ENCODE data around the gene SAA1.

Gene SAA1

GRCh38 chr11:18223591-18224387 lies 42.3 kb upstream of the SAA1 start:
- no peak overlapping the region for H3K27ac ChIP-seq (ENCODE audit: low read depth, low read length, poor library complexity, severe bottlenecking)
- TF ChIP-seq CTCF (IDR thresholded peaks at IDR 0.05; ENCODE audit: low read length) = no peak
- no peak for TF ChIP-seq EZH2 (IDR thresholded peaks at IDR 0.05; ENCODE audit: borderline replicate concordance, low read length)
- no peak overlapping the region for H3K4me2 ChIP-seq (ENCODE audit: low read length)
- no peak overlapping the region for H3K9ac ChIP-seq (ENCODE audit: low read length)
- H3K4me1 ChIP-seq (ENCODE audit: insufficient read depth, low read length, severe bottlenecking) = peaks cover 12% of the 10 kb centered on the region
- H3F3A ChIP-seq (ENCODE audit: insufficient read depth, low read length) = no peaks in the 10 kb centered on the region
- H3K27me3 ChIP-seq (ENCODE audit: insufficient read depth, low read length) = no peaks in the 10 kb centered on the region
- H3K4me3 ChIP-seq (ENCODE audit: low read depth, low read length, poor library complexity, severe bottlenecking) = no peak overlapping the region
- no peaks in the 10 kb centered on the region for H3K79me2 ChIP-seq (ENCODE audit: insufficient read depth, low read length)
- H3K9me2 ChIP-seq (ENCODE audit: low read depth, low read length) = no peaks in the 10 kb centered on the region
- H3K9me3 ChIP-seq (ENCODE audit: low read length) = peaks cover 3% of the 10 kb centered on the region; the same call in 1 of the 2 replicates
- H3K36me3 ChIP-seq (ENCODE audit: insufficient read depth, low read length) = no peaks in the 10 kb centered on the region
- H4K20me1 ChIP-seq (ENCODE audit: insufficient read depth, low read length) = no peaks in the 10 kb centered on the region
- no peak overlapping the region for H2AFZ ChIP-seq (ENCODE audit: low read length)

DNA sequence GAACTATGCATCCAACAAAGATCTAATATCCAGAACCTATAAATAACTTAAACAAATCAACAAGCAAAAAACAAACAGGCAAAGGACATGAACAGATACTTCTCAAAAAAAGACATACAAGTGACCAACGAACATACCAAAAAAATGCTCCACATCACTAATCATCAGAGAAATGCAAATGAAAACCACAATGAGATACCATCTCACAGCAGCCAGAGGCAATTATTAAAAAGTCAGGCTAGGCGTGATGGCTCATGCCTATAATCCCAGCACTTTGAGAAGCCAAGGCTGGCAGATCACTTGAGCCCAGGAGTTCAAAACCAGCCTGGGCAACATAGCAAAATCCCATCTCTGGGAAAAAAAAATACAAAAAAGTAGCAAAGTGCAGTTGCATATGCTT lies 40.2 kb upstream of the SAA1 start:
- H3K27ac ChIP-seq (ENCODE audit: low read depth, low read length, poor library complexity, severe bottlenecking) = no peak overlapping the region
- no peaks in the 10 kb centered on the region for H3K36me3 ChIP-seq (ENCODE audit: insufficient read depth, low read length)
- peaks cover under 1% of the 10 kb centered on the region; the same call in 1 of the 2 replicates for H3K9me3 ChIP-seq (ENCODE audit: low read length)
- H3F3A ChIP-seq (ENCODE audit: insufficient read depth, low read length) = no peaks in the 10 kb centered on the region
- H3K27me3 ChIP-seq (ENCODE audit: insufficient read depth, low read length) = no peaks in the 10 kb centered on the region
- H3K9ac ChIP-seq (ENCODE audit: low read length) = no peak overlapping the region
- H3K9me2 ChIP-seq (ENCODE audit: low read depth, low read length) = no peaks in the 10 kb centered on the region
- no peaks in the 10 kb centered on the region for H4K20me1 ChIP-seq (ENCODE audit: insufficient read depth, low read length)
- H2AFZ ChIP-seq (ENCODE audit: low read length) = no peak overlapping the region
- peaks cover 30% of the 10 kb centered on the region for H3K4me1 ChIP-seq (ENCODE audit: insufficient read depth, low read length, severe bottlenecking)
- H3K4me3 ChIP-seq (ENCODE audit: low read depth, low read length, poor library complexity, severe bottlenecking) = no peak overlapping the region
- H3K4me2 ChIP-seq (ENCODE audit: low read length) = no peak overlapping the region
- TF ChIP-seq EZH2 (IDR thresholded peaks at IDR 0.05; ENCODE audit: borderline replicate concordance, low read length) (no peak), CTCF (IDR thresholded peaks at IDR 0.05; ENCODE audit: low read length) (no peak)
- H3K79me2 ChIP-seq (ENCODE audit: insufficient read depth, low read length) = no peaks in the 10 kb centered on the region

- Histone ChIP-seq H4K20me1 (ENCODE audit: insufficient read depth, low read length) (no peaks in the 10 kb centered on the region), H2AFZ (ENCODE audit: low read length) (peak overlapping the region; percentile 86; the same call in 1 of the 2 replicates)
These were observed 36.6 kb upstream of the SAA1 start for GRCh38 chr11:18229501-18229900.

More at GRCh38 chr11:18229501-18229900, 36.6 kb upstream of the SAA1 start:
- TF ChIP-seq CTCF (IDR thresholded peaks at IDR 0.05; ENCODE audit: low read length) (no peak), EZH2 (IDR thresholded peaks at IDR 0.05; ENCODE audit: borderline replicate concordance, low read length) (no peak)
- H3K79me2 ChIP-seq (ENCODE audit: insufficient read depth, low read length) = no peaks in the 10 kb centered on the region
- H3F3A ChIP-seq (ENCODE audit: insufficient read depth, low read length) = no peaks in the 10 kb centered on the region
- no peaks in the 10 kb centered on the region for H3K36me3 ChIP-seq (ENCODE audit: insufficient read depth, low read length)
- H3K9ac ChIP-seq (ENCODE audit: low read length) = peak overlapping the region; percentile 74
- peak overlapping the region; percentile 80 for H3K4me2 ChIP-seq (ENCODE audit: low read length)
- no peaks in the 10 kb centered on the region for H3K9me2 ChIP-seq (ENCODE audit: low read depth, low read length)
- peak overlapping the region; percentile 100 for H3K27ac ChIP-seq (ENCODE audit: low read depth, low read length, poor library complexity, severe bottlenecking)
- peaks cover 30% of the 10 kb centered on the region for H3K4me1 ChIP-seq (ENCODE audit: insufficient read depth, low read length, severe bottlenecking)
- peak overlapping the region; percentile 51 for H3K4me3 ChIP-seq (ENCODE audit: low read depth, low read length, poor library complexity, severe bottlenecking)
- H3K9me3 ChIP-seq (ENCODE audit: low read length) = no peaks in the 10 kb centered on the region
- no peaks in the 10 kb centered on the region for H3K27me3 ChIP-seq (ENCODE audit: insufficient read depth, low read length)

Measured in OCI-LY1 (cell line).